ENCODE data around the gene ALG1. TPM values are rescaled to one million over a fixed set of nuclear protein-coding genes. Genes with fewer than 3 reads are reported as not detected.
A peak's percentile ranks its signal among the peaks of the same experiment; 100 is the strongest.

ALG1 gene
- total and polyA plus RNA-seq, 8 donors, result 13.0 to 23.3 (median 16.4) TPM

- Histone ChIP-seq H3K4me1 (no peaks in the 10 kb centered on the region), H3K27me3 (no peaks in the 10 kb centered on the region), H3K36me3 (no peaks in the 10 kb centered on the region), H3K27ac (no peak overlapping the region), H3K4me3 (no peak overlapping the region), H3K9me3 (no peaks in the 10 kb centered on the region)
- WGBS, 2 donors, result 74 to 75% methylated on average over 19 of the region's 19 CpGs
- FAIRE-seq (no peak), ATAC-seq (no peak), DNase-seq (no peak)
- intact Hi-C loops (cut with DNase I), result no loop called here
- TF ChIP-seq CTCF (IDR thresholded peaks at IDR 0.05), result no peak
Measured at GRCh38 chr16:5062790-5063765, 8.6 kb upstream of the ALG1 start.

DNA sequence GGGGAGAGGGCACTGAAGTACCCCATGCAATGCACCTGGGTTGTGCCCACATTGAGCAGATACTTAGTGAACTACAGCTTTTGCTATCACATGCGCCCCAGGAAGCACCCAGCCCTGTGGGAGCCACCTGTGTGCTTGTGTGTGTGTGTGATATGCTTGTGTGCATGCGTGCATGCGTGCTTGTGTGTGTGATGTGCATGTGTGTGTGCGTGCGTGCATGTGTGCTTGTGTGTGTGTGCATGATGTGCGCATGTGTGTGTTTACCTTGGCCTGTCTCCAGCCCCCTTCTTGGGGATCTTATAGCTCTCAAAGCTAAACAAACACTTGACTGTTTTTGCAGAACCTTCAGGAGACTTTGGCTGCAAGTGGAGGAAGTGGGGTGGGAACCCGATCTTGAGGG, 6.7 kb upstream of the ALG1 start:
- Histone ChIP-seq H3K9me3 (no peaks in the 10 kb centered on the region), H3K36me3 (no peaks in the 10 kb centered on the region), H3K27me3 (no peaks in the 10 kb centered on the region), H3K27ac (no peak overlapping the region), H3K4me1 (no peaks in the 10 kb centered on the region), H3K4me3 (no peak overlapping the region)
- intact Hi-C loops (cut with DNase I), result no loop called here
- DNase-seq (peak in 1 of 6 donors; percentile 40), FAIRE-seq (no peak), ATAC-seq (peak in 3 of 4 donors; percentile 21 to 53 (median 47))
- TF ChIP-seq CTCF (IDR thresholded peaks at IDR 0.05), result no peak
- 36 to 39% methylated on average over 7 of the region's 7 CpGs for WGBS, 2 donors

DNA sequence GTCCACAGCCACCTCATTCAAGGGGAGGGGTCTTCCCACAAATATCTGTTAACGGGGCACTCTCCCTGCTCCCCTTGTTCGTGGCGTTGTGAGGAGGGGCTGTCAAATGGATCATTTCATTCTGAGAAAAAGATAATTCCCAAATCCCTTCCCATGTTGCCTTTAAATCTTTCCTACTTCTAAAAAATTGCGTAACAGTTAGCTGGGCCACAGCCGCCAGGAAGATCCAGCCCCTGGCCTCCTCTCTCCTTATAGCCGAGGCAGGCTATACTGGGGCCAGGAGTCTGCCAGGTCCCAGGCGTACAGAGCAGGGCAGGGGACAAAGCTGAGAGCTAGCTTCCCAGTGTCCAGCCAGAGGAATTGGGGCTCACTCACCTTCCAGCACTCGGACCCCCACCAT, 6.3 kb upstream of the ALG1 start:
- FAIRE-seq (no peak), DNase-seq (no peak), ATAC-seq (peak in 3 of 4 donors; percentile 34 to 62 (median 59))
- Histone ChIP-seq H3K9me3 (no peaks in the 10 kb centered on the region), H3K27ac (no peak overlapping the region), H3K4me3 (no peak overlapping the region), H3K4me1 (no peaks in the 10 kb centered on the region), H3K27me3 (no peaks in the 10 kb centered on the region), H3K36me3 (no peaks in the 10 kb centered on the region)
- intact Hi-C loops (cut with DNase I), result no loop called here
- 45 to 50% methylated on average over 8 of the region's 8 CpGs for WGBS, 2 donors
- no peak for TF ChIP-seq CTCF (IDR thresholded peaks at IDR 0.05)

- H3K4me1 ChIP-seq, result no peaks in the 10 kb centered on the region
- no peak within 1 kb of the TSS for H3K4me3 ChIP-seq
- H3K27me3 ChIP-seq, result no peaks in the 10 kb centered on the region
- intact Hi-C loops (cut with DNase I), result no loop called here
- no peak within 1 kb of the TSS for H3K27ac ChIP-seq
- TF ChIP-seq CTCF (IDR thresholded peaks at IDR 0.05), result no peak
- FAIRE-seq, result no peak
- 60 to 63% methylated on average over 8 to 10 of the region's 10 CpGs for WGBS, 2 donors
- no peaks in the 10 kb centered on the region for H3K9me3 ChIP-seq
- no peaks in the 10 kb centered on the region for H3K36me3 ChIP-seq
- ATAC-seq, result peak in 3 of 4 donors; percentile 25 to 67 (median 55)
- DNase-seq, result no peak
Measured at GRCh38 chr16:5065813-5066212, 5.8 kb upstream of the ALG1 start, which contains the start of gene C16orf89. TSS of gene C16orf89 (minus strand) at chr16:5065956. CDS start at chr16:5065908, 48 bp downstream.

DNA sequence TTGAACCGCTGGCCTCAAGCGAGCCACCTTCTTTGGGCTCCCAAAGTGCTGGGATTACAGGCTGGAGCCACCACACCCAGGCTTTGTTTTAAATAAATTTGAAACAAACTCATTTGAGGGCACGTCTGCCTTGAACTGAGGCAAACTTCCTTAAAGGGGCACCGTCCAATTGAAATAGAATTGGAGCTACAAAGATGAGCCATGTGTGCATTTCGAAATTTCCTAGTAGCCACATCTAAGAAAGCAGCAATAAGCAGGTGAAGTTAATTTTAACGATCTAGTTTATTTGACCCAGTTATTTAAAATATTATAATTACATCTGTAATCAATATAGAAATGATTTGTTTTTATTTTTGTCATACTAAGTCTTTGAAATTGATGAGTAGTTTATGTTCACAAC, 5.1 kb upstream of the ALG1 start:
- no peaks in the 10 kb centered on the region for H3K4me1 ChIP-seq
- no peaks in the 10 kb centered on the region for H3K36me3 ChIP-seq
- no peak for TF ChIP-seq CTCF (IDR thresholded peaks at IDR 0.05)
- 67 to 76% methylated on average over 6 of the region's 6 CpGs for WGBS, 2 donors
- intact Hi-C loops (cut with DNase I), result no loop called here
- FAIRE-seq (no peak), ATAC-seq (no peak), DNase-seq (no peak)
- no peaks in the 10 kb centered on the region for H3K9me3 ChIP-seq
- H3K27me3 ChIP-seq, result no peaks in the 10 kb centered on the region
- no peak overlapping the region for H3K4me3 ChIP-seq
- H3K27ac ChIP-seq, result no peak overlapping the region
